Embryonic facial prominence (tissue), 1 donor: ENCODE results near the gene OTOGL.
"Not testable (repeated sequence)": the region's sequence is repeated elsewhere in the genome, so short reads cannot be mapped to it uniquely, and the experiment has no call there.

ENCODE experiments used
- DNase-seq: peaks from one replicate; pipeline ENCODE4 v3.0.0-alpha.2; 2016; ENCODE audit errors: extremely low spot score

Gene OTOGL

DNA sequence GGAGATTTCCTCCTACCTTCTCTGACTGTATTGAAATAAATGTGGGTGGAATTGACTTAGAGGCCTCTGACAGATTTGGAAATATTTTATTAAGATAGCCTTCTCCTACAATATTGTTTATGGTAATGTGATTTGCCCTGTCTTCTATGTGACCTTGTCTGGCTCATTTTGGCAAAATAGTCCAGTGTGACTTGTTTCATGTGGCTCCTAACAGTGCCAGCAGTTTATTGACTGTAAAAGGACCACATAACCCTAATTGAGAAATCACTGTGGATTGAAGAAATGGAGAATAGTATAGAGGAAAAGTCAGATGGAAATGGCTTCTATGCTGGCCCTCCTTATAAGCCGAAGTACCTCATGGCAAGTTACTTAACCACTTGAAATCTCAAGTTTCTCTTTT, 173.8 kb downstream of the OTOGL start:
- DNase-seq, result no peak

DNA sequence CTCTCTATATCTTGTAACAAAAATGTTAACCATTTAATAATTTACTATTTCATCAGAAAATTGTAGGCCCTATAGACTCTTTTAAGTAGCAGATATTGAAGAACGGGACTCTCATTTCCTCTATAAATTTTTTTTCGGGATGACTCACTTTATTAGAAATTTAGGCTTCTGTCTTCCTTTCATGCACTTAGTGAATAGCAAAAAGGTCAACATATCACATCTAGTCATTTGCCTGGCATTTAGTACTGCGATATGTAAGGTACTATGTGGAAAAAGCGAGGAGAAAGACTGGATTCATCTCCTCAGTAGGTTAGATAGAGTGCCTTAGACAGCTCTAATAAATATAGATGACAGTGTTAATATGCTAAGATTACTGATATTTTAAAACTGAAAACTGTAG, 178.4 kb downstream of the OTOGL start:
- DNase-seq, result no peak

DNA sequence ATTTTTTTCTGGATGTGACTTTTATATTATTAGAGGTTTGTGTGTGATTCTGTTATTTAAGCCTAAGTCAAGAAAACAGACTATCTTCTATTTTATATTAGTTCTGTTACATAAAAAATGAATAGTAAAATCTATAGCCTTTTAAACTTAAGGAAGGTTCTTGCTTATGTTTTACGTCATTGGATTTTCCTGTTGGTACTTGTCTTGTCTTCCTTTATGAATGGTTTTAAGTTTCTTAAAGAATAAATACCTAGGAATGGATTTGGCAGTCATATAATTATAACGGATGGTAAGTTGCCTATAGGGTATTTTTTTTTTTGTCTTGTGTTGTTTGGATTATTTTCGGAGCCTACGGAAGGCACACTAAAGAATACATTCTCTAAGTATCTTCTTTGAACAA, 182.9 kb downstream of the OTOGL start:
- DNase-seq, result no peak

DNA sequence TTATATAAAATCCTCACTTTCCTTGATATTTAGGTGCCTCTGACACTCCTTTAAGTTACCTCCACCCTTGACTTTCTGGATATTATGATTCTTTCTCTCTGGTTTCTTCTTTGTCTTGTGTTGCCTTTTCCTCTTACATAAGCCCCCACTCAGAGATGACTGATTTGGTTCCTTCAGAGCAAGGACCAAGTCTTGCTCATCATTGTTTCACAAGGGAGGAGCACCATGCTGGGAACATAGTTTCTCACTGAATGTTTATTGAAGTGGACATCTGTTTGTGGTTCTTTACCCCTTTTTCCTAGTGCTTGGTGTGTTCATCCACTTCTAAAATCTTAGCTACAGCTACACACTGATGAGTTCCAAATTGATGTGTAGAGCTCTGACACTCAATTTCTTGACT, 183.4 kb downstream of the OTOGL start:
- DNase-seq, result no peak

DNA sequence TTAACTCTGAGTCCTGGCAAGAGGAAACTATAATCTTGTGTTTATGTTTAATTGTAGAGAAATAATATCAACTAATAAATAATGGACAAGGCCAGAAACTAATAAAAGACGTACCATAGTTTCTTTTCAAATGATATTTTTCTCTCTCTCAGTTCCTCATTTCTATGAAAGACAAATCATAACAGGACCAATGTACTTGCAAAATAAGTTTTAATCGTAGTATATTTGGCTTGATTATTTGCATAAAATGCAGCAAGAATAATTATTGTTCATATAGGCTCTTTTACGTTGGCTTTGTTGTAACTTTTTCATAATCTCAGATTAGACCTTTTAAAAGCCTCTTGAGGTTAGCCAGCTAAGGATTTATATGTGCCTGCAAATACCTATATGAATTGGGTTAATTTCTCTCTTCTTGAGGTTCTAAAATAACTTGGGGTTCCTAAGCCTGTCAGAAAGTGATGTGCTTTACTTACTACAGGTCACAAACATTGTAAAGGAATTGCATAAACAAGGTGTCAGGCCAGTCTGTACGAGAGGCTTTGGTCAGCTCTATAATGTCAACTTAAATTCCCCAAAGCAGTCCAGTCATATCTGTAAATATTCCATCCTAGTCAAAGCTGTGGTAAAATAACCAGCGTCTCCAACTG, 191.9 kb downstream of the OTOGL start:
- no peak for DNase-seq

DNA sequence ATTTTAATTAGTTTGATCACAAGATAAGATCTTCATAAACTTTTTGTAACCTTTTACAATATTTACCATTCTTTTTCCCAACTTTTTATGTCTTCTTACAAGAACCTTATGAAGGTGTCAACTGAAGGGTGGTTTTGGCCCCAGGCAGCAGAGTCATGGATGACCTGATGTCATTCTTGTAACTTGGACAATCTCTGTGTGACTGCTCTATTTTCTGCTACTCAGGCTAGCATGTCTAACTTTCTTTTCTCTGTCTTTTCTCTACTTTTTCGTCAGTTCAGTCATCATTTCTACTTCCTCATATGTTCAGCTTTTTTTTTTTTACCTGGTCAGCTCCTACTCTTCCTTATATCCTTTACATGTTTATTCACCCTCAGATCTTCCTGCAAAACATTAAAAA, 194.0 kb downstream of the OTOGL start:
- DNase-seq, result no peak

DNA sequence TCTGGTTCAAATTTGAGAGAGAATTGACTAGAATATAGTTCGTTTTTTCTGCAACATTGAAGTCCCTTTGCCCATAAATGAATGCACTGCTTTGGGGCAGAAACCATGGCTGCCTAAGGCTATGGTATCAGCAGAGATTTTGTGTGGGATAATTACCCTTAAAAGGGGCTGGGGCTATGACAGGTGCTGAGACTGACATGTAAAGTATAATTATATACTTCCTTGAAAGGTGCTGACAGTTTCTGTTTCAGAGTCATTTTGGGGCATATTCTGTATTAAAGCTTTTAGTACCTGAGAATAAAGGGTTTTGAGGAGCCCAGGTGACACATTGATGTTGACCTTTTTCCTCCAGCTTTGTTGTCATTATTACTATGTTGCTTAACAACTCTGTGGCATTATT, 194.4 kb downstream of the OTOGL start:
- no peak for DNase-seq

DNA sequence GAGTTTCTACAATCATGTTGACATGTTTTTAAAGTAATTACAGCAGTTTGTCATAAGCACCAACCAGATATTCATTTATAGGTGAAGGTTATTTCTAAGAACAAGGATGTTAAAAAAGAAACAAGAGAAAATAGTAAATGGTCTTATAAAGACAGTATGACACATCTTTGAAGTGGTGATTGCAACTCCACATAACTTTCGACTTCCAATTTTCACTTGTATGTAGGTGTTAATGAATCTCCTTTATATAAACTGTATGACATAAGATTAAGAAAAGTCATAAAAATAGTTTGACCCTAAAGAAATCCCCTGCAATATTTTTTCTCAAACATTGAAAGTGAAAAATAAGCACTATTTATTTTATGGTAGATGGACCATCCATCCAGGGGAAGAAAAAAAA, 199.9 kb downstream of the OTOGL start:
- no peak for DNase-seq

DNA sequence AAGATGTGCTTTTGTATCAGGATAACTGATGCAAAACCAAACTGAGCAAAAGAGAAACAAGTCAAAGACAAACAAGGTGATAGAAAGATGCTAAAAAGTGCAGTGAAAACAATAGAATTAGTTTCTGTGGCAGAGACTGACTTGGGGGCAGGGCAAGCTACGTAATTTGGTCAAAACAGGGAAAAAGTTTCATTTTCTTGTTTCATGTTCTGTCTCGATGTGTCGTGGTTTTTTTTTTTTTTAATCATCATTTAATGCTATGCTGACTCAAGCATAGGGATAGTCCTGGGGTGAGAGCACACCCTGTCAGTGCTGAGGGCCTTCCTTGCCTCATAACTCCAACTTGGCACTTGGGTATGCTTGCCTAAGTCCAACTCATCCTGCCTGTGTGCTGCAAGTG, 200.6 kb downstream of the OTOGL start:
- DNase-seq, result no peak

DNA sequence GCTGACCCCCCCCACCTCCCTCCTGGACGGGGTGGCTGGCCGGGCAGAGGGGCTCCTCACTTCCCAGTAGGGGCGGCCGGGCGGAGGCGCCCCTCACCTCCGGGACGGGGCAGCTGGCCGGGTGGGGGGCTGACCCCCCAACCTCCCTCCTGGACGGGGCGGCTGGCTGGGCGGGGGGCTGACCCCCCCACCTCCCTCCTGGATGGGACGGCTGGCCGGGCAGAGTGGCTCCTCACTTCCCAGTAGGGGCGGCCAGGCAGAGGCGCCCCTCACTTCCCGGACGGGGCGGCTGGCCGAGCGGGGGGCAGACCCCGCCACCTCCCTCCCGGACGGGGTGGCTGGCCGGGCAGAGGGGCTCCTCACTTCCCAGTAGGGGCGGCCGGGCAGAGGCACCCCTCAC, 208.1 kb downstream of the OTOGL start:
- not testable (repeated sequence) for DNase-seq

DNA sequence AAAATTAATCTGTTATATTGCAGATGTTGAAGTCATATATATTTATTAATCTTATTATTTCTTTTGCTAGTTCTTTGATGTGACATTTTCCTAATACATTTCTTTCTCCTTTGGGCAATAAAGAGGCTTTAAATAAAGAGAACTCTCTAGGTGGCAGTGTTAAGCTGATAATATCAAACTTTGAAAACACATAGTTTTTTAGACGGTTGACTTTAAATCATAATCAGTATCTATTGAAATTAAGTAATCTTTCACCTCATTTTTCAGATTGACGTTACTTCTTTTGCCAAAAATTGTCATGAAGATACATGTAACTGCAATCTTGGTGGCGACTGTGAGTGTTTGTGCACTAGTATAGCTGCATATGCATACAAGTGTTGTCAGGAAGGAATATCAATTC, 213.9 kb downstream of the OTOGL start:
- no peak for DNase-seq

DNA sequence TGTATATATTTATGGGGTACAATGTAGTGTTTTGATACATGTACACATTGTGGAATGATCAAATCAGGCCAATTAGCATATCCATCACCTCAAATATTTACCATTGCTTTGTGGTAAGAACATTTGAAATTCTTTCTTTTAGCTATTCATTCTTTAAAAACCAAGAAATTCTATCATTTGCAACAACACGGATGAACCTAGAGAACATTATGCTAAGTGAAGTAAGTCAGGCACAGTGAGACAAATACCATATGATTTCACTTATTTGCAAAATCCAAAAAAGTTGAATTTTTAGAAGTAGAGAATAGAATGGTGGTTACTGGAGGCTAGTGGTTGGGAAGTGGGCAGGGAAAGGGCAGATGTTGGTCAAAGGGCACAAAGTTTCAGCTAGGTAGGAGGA, 215.4 kb downstream of the OTOGL start:
- DNase-seq, result no peak

DNA sequence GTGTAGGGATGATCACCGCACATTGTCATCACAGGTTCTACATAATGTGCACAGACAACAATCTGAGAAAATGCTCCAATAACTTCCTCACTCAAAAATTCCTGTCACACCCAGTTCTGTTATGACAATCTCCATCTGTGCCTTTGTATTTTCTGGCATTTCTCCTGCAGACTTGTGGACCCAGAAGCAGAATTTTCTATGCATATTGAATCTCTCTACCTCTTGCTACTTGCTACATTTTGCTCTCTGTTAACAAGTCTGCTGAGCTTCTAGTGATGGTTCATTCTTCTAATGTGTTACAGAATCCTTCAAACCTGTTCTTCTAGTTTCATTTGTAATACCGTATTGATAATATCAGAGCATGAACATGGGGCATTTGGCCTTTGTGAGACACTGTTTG, 216.9 kb downstream of the OTOGL start:
- no peak for DNase-seq

DNA sequence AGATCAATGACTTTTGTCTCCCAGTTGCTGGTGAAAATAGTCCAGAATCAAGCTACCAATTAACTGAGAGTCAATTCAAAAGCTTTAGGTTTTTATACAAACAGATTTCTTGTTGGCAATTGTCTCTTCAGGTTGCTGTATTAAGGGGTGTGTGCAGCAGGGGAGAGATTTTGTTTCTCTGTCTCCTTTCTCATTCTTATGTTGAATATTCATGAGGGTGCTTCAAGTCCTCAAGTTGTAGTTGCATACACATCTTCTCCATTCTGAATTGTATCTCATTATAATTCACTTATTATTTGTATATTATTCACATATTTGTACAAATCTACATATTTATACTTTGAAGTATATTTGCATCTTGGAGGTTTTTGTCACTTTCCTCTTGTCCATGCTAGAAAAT, 218.0 kb downstream of the OTOGL start:
- DNase-seq, result no peak

DNA sequence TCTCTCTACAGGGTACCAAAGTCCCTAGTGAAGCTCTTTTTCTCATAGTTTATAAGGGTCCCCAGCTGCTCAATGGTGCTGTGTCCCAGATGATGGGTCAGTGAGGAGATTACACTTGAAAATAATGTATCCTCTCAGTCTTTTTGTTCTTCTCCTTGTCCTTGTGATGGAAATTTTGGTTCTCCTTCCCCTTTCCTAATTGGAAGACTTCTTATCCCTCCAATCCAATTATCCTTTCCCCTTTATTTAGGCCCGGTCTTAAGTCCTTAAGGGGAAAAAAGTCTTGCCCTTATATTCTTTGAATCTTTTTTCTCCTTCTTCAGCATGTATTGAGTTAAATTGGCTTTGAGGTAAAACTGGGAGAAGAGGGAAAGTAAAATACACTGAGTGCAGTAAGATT, 218.6 kb downstream of the OTOGL start:
- DNase-seq, result no peak

DNA sequence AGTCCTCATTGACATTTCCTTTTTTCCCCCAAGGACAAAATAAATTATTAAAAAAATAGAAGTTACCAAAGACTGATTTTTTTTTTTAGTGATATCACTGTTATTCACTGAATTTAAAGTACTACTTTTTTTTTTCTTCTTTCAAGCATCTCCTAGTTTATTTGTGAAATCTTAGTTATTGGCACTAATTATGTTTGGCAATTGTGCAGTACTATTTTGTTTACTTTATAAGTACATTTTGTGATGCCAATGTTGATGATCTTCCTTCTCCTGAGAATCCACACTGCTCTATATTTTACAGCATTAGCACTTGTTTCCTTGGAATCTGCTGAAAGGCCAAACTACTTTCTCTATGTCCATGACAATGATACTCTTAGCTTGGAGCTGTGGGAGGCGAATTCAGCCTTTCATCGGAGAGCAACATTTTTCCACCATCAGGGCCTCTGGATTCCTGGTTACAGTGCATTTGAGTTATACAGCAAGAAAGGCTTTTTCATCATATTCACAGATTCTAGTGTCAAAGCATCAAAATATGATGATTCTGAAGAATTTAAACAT, 220.9 kb downstream of the OTOGL start:
- no peak for DNase-seq

DNA sequence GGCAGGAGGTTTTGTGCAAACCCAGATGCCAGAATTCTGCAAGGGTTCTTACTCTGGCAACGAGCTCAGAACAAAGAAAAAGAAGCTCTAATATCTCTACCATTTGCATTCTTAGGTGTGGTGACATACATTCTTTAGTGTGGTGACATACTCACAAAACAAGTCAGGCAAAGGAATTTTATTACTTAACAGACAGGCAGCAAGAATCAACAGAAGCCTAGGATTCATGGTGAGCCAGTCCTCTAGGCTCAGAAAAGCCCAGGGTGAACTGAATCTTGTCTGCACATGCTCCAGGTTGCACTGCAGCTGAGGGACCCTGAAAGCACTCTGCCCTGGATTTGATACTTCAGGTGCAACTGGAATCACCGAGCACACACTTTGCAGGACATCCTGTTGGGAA, 222.3 kb downstream of the OTOGL start:
- DNase-seq, result no peak

DNA sequence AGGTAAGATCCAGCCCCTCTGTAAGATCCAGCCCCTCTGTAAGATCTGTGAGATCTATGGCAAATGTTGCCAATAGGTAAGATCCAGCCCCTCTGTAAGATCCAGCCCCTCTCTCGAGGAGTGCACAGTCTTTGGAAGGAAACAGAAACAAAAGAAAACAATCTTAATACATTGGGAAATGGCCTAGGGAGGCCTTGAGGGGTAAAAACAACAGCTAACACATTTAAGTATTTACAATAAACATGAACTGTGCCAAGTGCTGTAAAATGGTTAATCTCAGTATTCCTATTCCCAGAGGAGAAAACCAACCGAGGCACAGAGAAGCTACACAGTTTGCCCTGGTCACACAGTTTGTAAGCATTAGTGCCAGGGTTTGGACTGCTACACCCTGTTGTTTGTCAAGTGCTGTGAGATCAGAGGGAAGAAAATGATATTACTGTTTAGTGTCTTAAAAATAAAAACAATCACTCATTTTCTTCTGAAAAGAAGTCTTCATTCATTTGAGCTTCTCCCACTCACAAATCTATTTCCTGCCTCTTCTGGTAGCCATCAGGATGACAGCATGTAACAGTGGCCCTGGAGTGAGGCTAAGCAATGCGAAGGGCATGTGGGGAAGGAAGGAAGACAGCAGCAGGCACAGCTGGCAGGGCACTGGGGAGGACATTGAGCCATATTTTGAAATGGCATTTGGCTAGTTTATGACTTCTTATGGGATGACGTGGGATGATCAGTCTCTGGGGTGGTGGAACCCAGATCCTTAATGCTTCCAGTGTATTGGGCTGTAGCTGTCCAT, 226.0 kb downstream of the OTOGL start:
- DNase-seq, result no peak

DNA sequence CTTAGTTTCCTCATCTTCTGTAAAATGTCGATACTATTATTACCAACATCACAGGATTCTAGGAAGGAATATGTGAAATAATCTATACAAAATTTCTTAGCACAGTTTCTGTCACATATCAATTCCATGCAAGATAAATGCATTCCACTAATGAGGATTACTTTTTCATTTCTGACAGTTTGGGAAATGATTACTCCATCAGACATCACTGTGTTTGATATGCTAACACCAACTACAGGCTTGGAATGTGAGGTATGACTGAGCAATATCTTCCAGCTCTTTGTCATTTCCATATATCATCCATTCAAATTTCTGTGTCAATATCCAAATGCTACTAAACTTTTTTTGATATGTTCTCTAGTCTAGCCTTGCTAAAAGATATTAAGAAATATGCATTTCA, 233.5 kb downstream of the OTOGL start:
- no peak for DNase-seq

DNA sequence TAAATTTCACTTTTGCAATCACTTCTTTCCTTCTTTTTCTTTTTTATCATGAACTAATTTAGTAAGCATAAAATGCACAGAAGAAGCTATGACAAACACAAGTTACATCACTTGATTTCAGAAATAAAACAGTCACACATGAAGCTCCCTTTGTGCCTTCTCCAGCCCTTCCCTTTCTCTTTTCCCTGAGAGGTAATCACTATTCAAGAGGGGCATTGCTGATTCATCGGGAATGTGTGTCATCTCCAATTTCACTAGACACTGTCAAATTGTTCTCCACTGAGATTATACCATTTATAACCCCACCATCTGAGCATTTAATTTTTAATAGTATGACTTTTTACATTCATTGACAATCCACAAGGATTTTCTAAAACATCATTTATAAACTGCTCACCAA, 253.1 kb downstream of the OTOGL start:
- DNase-seq, result no peak

DNA sequence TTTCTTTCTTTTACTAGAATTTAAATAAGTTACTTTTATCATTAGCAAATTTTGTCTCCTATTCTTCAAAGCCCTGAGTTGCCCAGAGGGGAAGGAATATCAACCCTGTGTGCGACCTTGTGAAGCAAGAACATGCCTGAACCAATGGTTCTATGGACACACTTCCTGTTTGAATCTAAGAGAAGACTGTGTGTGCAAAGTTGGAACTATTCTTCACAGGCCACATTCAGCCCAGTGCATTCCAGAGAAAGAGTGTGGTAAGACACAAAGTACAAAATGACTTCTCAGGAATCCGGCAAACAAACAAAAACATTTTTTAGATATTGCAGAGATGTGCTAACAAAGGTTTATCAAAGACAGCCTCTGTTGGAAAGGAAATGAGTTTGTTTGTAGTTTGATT, 253.9 kb downstream of the OTOGL start:
- DNase-seq, result no peak

DNA sequence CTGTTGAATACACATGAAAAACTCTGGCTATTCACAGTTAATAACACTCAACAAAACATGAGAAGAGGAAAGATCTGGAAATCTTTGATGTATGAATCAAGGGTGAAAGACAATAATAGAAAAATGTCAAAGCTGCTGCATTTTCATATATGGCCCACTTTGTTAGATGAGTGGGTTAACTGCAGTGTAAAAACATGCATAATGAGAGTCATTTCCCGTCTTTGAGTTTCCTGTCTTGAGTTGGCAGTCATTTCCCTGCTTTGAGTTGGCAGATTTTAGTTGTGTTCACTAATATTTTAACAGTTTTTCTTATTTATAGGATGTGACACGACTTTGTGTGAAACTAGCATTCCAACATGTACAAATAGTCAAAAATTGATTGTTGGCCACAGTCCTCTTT, 256.8 kb downstream of the OTOGL start:
- no peak for DNase-seq

DNA sequence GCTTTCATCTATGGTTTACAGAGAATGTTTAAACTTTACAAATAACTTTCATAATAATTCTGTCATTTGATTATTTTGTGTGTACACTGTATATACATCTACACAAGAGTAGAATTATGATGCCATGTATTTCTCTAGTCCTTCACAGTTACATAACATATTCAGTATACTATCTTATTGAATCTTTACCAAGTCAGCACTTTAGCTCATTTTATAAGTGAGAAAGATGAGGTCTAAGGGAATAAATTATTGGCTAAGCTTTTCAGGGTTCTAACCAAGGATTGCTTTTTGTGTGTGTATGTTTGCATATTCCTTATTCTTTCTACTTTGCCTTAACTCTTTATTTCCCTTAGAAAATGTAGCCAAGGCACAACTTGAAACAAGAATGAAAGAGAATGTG, 260.4 kb downstream of the OTOGL start:
- DNase-seq, result no peak
